ENCODE data around the gene MACO1. TPM values are rescaled to one million over a fixed set of nuclear protein-coding genes. Genes with fewer than 3 reads are reported as not detected.

MACO1 gene
- total and polyA plus RNA-seq, 2 of the 8 experiments (the other 6 are each of a cell fraction or from before 2014, with no cell fraction given), result 3.5 to 15.1 TPM

- H4K20me1 ChIP-seq (replicated peaks in 1 of 2; ENCODE audit: control insufficient read depth in 1 of 2, insufficient read depth in 2 of 2, low read length in 2 of 2), result peaks cover 2 to 6% of the 10 kb centered on the region in 2 experiments
- no peaks in the 10 kb centered on the region for H3K79me2 ChIP-seq (ENCODE audit: control insufficient read depth in 1 of 2, insufficient read depth in 2 of 2, low read length in 2 of 2)
- H3K36me3 ChIP-seq (ENCODE audit: control insufficient read depth in 2 of 4, insufficient read depth in 4 of 4, low read length in 3 of 4), result no peaks in the 10 kb centered on the region
- no peak overlapping the region for H2AK5ac ChIP-seq (ENCODE audit: low read depth, low read length)
- H2BK120ac ChIP-seq (replicated peaks; ENCODE audit: low read depth, low read length), result no peak overlapping the region
- no peak overlapping the region for H4K5ac ChIP-seq (ENCODE audit: insufficient read length, low read depth, low read length)
- peak overlapping the region; percentile 58 for H4K8ac ChIP-seq (ENCODE audit: extremely low read depth, insufficient read depth, low read length)
- whole genome bisulfite sequencing, 2 experiments (ENCODE audit: extremely low coverage in 1 of 2, insufficient coverage in 1 of 2, insufficient read length in 1 of 2, insufficient replicate concordance in 2 of 2, low coverage in 1 of 2, low lambda C conversion rate in 2 of 2, missing lambda C conversion rate in 1 of 2), result 12% methylated on average over 23 of the region's 25 CpGs; no CpG with 5 or more reads in 1 of the 2 experiments
- DNase-seq (ENCODE audit: low read depth in 1 of 2, low spot score in 2 of 2) (no peak), FAIRE-seq (no peak)
- no peaks in the 10 kb centered on the region; the same call in 1 of the 2 replicates for H3K79me1 ChIP-seq (ENCODE audit: low read depth, low read length)
- no peak overlapping the region for H2BK5ac ChIP-seq (ENCODE audit: low read depth, low read length)
- peak overlapping the region; percentile 63 to 79 (median 66) for H3K4me3 ChIP-seq (ENCODE audit: extremely low read depth in 1 of 4, insufficient read depth in 2 of 4, low read depth in 3 of 4, low read length in 4 of 4)
- ChIA-PET CTCF (ENCODE audit: partially characterized antibody) (interaction anchor here (1.2 to 2.4 kb wide), 7 partner anchors 10 to 66 kb away, joined by 3 to 11 read pairs (median 4); no protein-coding TSS in a partner anchor), POLR2A (ENCODE audit: partially characterized antibody) (interaction anchor here (1.0 kb wide), 1 partner anchor 39 kb away, joined by 4 read pairs; no protein-coding TSS in a partner anchor)
- TF ChIP-seq BACH1 (IDR thresholded peaks at IDR 0.05; ENCODE audit: low read length) (no peak), CREB1 (IDR thresholded peaks at IDR 0.05) (no peak), POLR2A (IDR thresholded peaks at IDR 0.05; ENCODE audit: control extremely low read depth in 1 of 2, low read depth in 2 of 2, low read length in 2 of 2) (no peak), RNF2 (IDR thresholded peaks at IDR 0.05; ENCODE audit: borderline replicate concordance, low read depth, low read length, missing control alignments, poor library complexity, severe bottlenecking) (peak; percentile 7)
- no peak overlapping the region for H4K91ac ChIP-seq (replicated peaks; ENCODE audit: insufficient read length, low read length)
- H2AFZ ChIP-seq (ENCODE audit: low read length), result no peak overlapping the region
- no peak overlapping the region for H2BK12ac ChIP-seq (ENCODE audit: low read depth, low read length)
- H2BK20ac ChIP-seq (ENCODE audit: low read length), result no peak overlapping the region
- H2BK15ac ChIP-seq (ENCODE audit: low read length), result no peak overlapping the region
- H3K23me2 ChIP-seq (ENCODE audit: low read depth, low read length), result peaks cover 5% of the 10 kb centered on the region; the same call in 1 of the 2 replicates
- no peak overlapping the region for H3K18ac ChIP-seq (ENCODE audit: extremely low read depth, low read length)
- H3K4ac ChIP-seq (replicated peaks; ENCODE audit: insufficient read length, low read depth, low read length), result no peak overlapping the region
- H3K27me3 ChIP-seq (replicated peaks in 1 of 4; ENCODE audit: control insufficient read depth in 3 of 4, extremely low read depth in 1 of 4, insufficient read depth in 3 of 4, low read length in 3 of 4), result peaks cover 0 to 5% (median 3%) of the 10 kb centered on the region in 4 experiments; a peak in 5 of 7 replicates
- no peak overlapping the region for H3K27ac ChIP-seq (ENCODE audit: low read depth, low read length)
- no peak overlapping the region for H3K56ac ChIP-seq (replicated peaks; ENCODE audit: insufficient read length, low read depth, low read length)
- H3K14ac ChIP-seq (ENCODE audit: insufficient read length), result no peak overlapping the region
- H3K4me2 ChIP-seq (ENCODE audit: insufficient read depth in 1 of 2, low read depth in 2 of 2, low read length in 2 of 2), result peak overlapping the region; percentile 82 to 83
- H3K9me3 ChIP-seq (ENCODE audit: insufficient read depth in 2 of 2, low read depth in 1 of 2, low read length in 1 of 2), result no peaks in the 10 kb centered on the region
- no peak overlapping the region for H3K23ac ChIP-seq (ENCODE audit: insufficient read length)
- H3K9ac ChIP-seq (replicated peaks in 1 of 4; ENCODE audit: extremely low read depth in 1 of 4, low read depth in 3 of 4, low read length in 3 of 4), result no peak overlapping the region; a peak in 1 of 7 replicates
- H3K4me1 ChIP-seq (replicated peaks in 1 of 4; ENCODE audit: control insufficient read depth in 3 of 4, insufficient read depth in 4 of 4, low read length in 3 of 4), result peaks cover 0 to 9% (median 5%) of the 10 kb centered on the region in 4 experiments; a peak in 4 of 7 replicates
These were observed 113.6 kb downstream of the MACO1 start for GRCh38 chr1:25544243-25544764.
